Measurements from ENCODE around the gene MATCAP1. TPM values are rescaled to one million over a fixed set of nuclear protein-coding genes. Genes with fewer than 3 reads are reported as not detected.
A peak's percentile ranks its signal among the peaks of the same experiment; 100 is the strongest.

The MATCAP1 gene
- total RNA-seq, 2 experiments from 2014 or later = 38.6 to 56.0 TPM

DNA sequence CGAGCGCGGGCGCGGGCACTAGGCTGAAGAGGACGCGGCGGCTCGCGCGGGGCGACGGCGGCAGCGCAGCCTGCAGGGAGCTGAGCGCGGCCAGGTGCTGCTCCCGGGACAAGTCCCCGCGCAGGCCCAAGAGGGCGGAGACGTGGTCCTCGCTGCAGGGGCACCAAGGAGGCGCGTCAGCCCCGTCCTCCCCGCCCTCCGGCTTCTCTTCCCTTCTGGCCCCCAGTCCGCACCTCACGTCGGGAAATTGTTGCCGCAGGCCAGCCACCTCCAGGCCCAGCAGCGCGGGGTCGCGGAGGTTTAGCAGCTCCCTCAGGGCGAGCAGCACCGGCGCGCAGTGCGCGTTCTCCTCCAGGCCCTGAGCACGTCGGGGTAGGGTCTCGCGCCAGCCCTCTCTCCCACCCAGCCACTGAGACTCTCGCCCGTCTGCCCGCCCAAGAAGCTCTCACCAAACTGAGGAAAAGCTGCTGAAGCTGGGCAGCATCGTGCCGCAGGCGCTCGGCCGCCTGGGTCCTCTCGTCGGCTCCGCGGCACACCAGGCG is 761 bp upstream of the MATCAP1 start:
- Mint-ChIP-seq H3K36me3 (no peaks in the 10 kb centered on the region), H3K27ac (no peak overlapping the region), H3K4me1 (peaks cover 15% of the 10 kb centered on the region), H3K27me3 (peaks cover 18% of the 10 kb centered on the region), H3K9me3 (ENCODE audit: low read depth) (no peaks in the 10 kb centered on the region), H3K4me3 (peak overlapping the region; percentile 31)
- ATAC-seq (peak; percentile 2), DNase-seq (no peak)
- CTCF ChIA-PET = interaction anchor here (0.6 to 5.0 kb wide), 31 partner anchors 8 to 288 kb away, joined by 3 to 72 read pairs (median 5); partner anchors contain the start of genes B3GNT9, CES3, ELMO3 and FBXL8

DNA sequence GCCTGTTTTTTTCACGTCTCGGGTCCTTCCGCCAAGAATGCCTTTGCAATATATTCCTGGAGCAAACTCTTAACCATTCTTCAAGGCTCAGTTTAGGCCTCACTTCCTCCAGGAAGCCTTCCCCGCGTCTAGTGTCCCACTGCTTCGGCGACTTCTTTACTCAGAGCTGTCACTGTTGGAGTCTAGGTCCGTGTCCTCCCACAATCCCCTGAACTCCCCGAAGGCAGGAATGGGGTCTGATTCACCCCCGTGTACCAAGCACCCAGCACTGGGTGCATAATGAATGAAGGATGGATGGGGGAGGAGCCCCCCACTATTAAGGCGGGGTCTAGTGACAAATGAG is 508 bp downstream of the MATCAP1 start:
- CTCF ChIA-PET = interaction anchor here (0.6 to 5.0 kb wide), 11 partner anchors 9 to 231 kb away, joined by 3 to 72 read pairs (median 5); partner anchors contain the start of genes CES3, FBXL8, HSF4 and NOL3
- Mint-ChIP-seq H3K4me1 (peaks cover 21% of the 10 kb centered on the region), H3K9me3 (ENCODE audit: low read depth) (no peaks in the 10 kb centered on the region), H3K4me3 (no peak overlapping the region), H3K27me3 (peaks cover 18% of the 10 kb centered on the region), H3K27ac (no peak overlapping the region), H3K36me3 (no peaks in the 10 kb centered on the region)
- ATAC-seq (no peak), DNase-seq (no peak)

DNA sequence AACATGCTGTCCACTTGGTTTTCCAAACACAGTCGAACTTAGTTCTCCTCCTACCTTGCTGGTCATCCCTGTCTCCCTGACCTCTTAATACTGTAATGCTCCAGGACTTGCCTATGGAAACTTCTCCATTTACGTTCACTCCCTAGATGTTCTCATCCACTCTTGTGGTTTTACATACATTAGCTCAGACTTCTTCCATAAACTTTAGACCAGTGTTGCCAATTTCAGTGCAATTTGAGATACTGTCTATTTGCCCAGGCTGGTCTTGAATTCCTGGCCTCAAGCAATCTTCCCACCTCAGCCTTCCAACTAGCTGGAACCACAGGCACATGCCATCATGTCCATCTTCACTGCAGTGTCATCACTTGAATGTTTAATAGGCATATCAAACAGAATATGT is 1.5 kb downstream of the MATCAP1 start:
- ATAC-seq = no peak
- DNase-seq = no peak
- no peak overlapping the region for H3K27ac Mint-ChIP-seq
- H3K4me3 Mint-ChIP-seq = no peak overlapping the region
- CTCF ChIA-PET = interaction anchor here (1.3 to 5.0 kb wide), 10 partner anchors 9 to 228 kb away, joined by 3 to 72 read pairs (median 5); partner anchors contain the start of genes FBXL8, HSF4, NOL3 and TRADD
- H3K36me3 Mint-ChIP-seq = no peaks in the 10 kb centered on the region
- no peaks in the 10 kb centered on the region for H3K9me3 Mint-ChIP-seq (ENCODE audit: low read depth)
- peaks cover 24% of the 10 kb centered on the region for H3K27me3 Mint-ChIP-seq
- H3K4me1 Mint-ChIP-seq = peaks cover 28% of the 10 kb centered on the region

DNA sequence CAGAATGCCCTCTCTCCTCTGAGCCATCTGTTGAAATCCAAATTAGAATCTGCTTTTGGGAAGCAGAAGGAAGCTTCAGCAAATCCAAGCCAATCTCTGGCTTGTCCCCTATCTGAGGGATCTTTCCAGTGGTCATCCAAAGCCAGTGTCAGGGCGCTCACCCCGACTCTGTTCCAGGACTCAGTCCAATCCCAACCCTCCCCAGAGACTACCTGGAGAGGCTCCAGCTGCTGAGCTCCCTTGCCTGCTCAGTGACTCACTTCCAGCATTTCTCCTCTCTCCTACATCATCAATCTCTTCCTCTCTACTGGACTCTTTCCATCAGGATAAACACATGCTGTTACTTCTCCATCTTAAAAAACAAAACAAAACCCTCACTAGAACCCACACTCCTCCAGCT is 2.4 kb downstream of the MATCAP1 start:
- no peak for DNase-seq
- Mint-ChIP-seq H3K27me3 (peaks cover 25% of the 10 kb centered on the region), H3K4me1 (peaks cover 28% of the 10 kb centered on the region), H3K9me3 (ENCODE audit: low read depth) (no peaks in the 10 kb centered on the region), H3K27ac (no peak overlapping the region), H3K36me3 (no peaks in the 10 kb centered on the region), H3K4me3 (no peak overlapping the region)
- ATAC-seq = no peak
- CTCF ChIA-PET = interaction anchor here (1.3 to 5.0 kb wide), 5 partner anchors 21 to 174 kb away, joined by 3 to 72 read pairs (median 4); partner anchors contain the start of genes FBXL8, HSF4 and TRADD

DNA sequence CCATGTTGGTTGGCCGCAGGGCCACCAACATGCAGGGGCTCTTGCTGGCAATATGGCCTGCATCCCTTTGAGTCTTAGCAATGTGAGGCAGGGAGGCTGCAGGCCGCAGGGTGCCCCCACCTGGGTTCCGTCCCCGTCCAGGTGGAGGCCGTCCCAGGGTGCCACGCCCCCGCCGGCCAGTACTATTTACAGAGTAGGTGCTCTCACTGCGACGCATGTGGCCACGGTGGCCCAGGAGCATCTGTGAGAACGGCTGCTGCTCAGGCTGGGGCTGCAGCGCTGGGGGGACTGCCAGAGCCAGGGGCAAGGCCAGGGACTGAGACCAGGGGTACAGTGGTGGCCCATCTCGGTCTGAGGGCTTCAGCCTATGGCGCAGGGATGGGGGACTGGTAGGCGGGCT is 3.6 kb downstream of the MATCAP1 start:
- H3K4me1 Mint-ChIP-seq = peaks cover 21% of the 10 kb centered on the region
- no peak overlapping the region for H3K4me3 Mint-ChIP-seq
- DNase-seq (no peak), ATAC-seq (no peak)
- no peak overlapping the region for H3K27ac Mint-ChIP-seq
- CTCF ChIA-PET = interaction anchor here (0.9 to 1.6 kb wide), 3 partner anchors 10 to 25 kb away, joined by 4 to 9 read pairs (median 5); partner anchors contain the start of gene NOL3
- H3K9me3 Mint-ChIP-seq (ENCODE audit: low read depth) = no peaks in the 10 kb centered on the region
- H3K27me3 Mint-ChIP-seq = peaks cover 17% of the 10 kb centered on the region
- no peaks in the 10 kb centered on the region for H3K36me3 Mint-ChIP-seq

DNA sequence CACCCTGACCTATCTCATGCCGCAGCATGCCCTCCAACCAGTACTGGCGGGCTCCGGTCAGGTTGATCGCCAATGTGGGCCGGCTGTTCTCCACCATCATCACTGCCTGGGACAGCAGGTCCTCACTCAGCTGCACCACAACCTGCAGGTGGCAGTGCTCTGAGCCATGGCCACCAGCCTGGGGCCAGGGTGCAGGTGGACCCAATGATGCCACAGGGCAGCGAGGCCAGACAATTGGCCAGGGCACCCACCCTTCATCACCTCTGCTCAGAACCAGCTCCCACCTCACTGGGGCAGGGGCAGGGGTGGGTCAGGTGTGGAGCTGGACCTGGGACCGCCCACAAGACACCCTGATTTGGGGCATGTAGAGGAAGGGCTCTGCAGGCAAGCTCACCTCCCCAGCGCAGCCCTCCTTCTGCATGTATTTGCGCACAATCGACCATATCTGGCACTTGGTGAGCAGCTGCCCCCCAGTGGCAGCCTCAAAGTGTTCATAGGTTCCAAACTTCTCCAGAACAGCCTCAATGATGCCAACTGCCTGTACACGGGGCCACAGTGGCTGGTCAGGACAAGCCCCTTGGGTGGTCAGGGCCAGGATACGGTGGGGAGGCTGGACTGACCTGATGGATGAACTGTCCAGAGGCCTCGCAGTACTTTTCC is 4.2 kb downstream of the MATCAP1 start:
- CTCF ChIA-PET = interaction anchor here (0.7 to 2.6 kb wide), 8 partner anchors 8 to 202 kb away, joined by 3 to 9 read pairs (median 4); partner anchors contain the start of genes NOL3 and PHAF1
- Mint-ChIP-seq H3K27me3 (peaks cover 14% of the 10 kb centered on the region), H3K4me1 (peaks cover 17% of the 10 kb centered on the region), H3K36me3 (no peaks in the 10 kb centered on the region), H3K27ac (no peak overlapping the region), H3K9me3 (ENCODE audit: low read depth) (no peaks in the 10 kb centered on the region), H3K4me3 (no peak overlapping the region)
- no peak for ATAC-seq
- no peak for DNase-seq

DNA sequence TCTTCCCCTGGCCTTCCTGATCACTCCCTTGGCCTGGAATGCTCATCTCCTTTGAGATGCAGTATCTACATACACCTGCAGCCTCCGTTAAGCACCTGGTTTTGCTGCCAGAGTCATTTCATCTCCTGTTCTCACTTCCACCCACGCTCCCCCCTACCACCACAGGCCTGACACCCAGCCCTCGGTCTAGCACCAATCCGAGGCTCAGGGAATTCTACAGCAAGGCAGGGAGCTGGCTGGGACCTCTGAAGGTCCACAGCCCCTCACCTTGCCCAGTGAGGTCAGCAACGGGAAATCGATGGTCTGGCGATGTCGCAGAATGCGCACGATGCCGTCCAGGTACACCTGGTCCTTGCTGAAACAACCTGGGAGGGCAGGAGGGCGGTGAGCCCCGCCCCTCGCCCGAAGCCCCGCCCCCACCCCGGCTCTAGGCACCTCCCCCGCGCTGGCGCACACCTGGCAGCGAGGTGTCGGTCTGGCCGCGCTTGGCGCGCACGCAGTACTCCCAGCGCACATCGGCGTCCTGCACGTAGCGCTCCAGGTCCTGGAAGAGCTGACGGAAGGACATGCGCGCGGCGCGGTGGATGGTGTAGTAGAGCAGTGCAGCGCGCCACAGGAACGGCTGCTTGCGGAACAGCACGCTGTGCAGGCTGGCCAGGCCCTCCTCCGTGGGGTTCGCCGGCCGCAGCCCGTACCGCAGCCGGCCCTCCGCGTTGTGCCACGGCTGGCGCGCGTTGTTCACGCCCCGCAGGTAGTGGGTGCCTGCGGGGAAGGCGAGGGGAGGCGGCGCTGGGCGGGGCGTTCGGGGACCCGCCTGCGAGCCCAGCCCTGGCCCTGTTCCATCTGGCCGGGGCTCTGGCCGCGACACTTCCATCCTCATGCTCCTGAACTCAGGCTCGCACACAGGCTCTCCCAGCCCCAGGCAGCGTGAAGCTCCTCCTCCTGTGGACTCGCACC is 5.7 kb downstream of the MATCAP1 start:
- DNase-seq = peak; percentile 69
- H3K4me3 Mint-ChIP-seq = peak overlapping the region; percentile 64
- ATAC-seq = peak; percentile 48
- CTCF ChIA-PET = interaction anchor here (0.9 to 5.7 kb wide), 9 partner anchors 8 to 231 kb away, joined by 3 to 88 read pairs (median 5); partner anchors contain the start of genes B3GNT9, FBXL8, HSF4 and NOL3
- peaks cover 28% of the 10 kb centered on the region for H3K4me1 Mint-ChIP-seq
- H3K27me3 Mint-ChIP-seq = peaks cover 20% of the 10 kb centered on the region
- no peaks in the 10 kb centered on the region for H3K36me3 Mint-ChIP-seq
- H3K27ac Mint-ChIP-seq = no peak overlapping the region
- no peaks in the 10 kb centered on the region for H3K9me3 Mint-ChIP-seq (ENCODE audit: low read depth)

DNA sequence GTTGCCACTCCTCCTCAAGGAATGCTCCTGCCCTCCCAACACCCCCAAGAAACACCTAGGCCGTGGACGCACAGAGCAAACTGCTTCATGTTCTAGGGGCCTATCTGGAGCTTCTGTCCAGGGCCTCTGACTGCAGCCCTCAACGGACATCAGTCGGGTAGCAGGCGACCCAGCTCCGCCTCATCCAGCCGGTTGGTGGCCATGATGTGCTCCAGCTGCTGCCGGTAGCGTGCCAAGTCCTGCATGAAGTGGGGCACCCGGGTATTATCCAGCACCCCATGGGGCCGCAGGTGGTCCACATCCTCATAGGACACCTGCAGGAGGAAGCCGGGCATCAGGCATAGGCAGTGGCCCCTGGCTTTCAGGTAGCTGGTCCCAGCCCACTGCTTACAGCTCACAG is 7.1 kb downstream of the MATCAP1 start:
- H3K27ac Mint-ChIP-seq = no peak overlapping the region
- DNase-seq (no peak), ATAC-seq (no peak)
- H3K36me3 Mint-ChIP-seq = peaks cover 1% of the 10 kb centered on the region
- H3K4me1 Mint-ChIP-seq = peaks cover 33% of the 10 kb centered on the region
- CTCF ChIA-PET = interaction anchor here (1.4 to 5.7 kb wide), 4 partner anchors 9 to 25 kb away, joined by 5 to 88 read pairs (median 26); partner anchors contain the start of genes B3GNT9, FBXL8, HSF4 and TRADD
- H3K27me3 Mint-ChIP-seq = peaks cover 28% of the 10 kb centered on the region
- H3K4me3 Mint-ChIP-seq = no peak overlapping the region
- H3K9me3 Mint-ChIP-seq (ENCODE audit: low read depth) = no peaks in the 10 kb centered on the region

DNA sequence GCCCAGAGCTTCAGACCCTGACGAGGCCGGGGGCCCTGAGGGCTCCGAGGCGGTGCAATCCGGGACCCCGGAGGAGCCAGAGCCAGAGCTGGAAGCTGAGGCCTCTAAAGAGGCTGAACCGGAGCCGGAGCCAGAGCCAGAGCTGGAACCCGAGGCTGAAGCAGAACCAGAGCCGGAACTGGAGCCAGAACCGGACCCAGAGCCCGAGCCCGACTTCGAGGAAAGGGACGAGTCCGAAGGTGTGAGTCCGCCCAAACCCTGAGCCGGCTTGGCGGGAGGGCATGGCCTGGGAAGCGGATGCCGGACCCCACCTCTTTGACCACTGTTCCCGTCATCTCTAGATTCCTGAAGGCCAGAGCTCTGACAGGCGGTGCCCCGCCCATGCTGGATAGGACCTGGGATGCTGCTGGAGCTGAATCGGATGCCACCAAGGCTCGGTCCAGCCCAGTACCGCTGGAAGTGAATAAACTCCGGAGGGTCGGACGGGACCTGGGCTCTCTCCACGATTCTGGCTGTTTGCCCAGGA is 9.0 kb downstream of the MATCAP1 start:
- H3K27ac Mint-ChIP-seq = no peak overlapping the region
- H3K4me3 Mint-ChIP-seq = no peak overlapping the region
- DNase-seq (no peak), ATAC-seq (no peak)
- peaks cover 44% of the 10 kb centered on the region for H3K4me1 Mint-ChIP-seq
- peaks cover 1% of the 10 kb centered on the region for H3K36me3 Mint-ChIP-seq
- H3K27me3 Mint-ChIP-seq = peaks cover 42% of the 10 kb centered on the region
- no peaks in the 10 kb centered on the region for H3K9me3 Mint-ChIP-seq (ENCODE audit: low read depth)
- CTCF ChIA-PET = interaction anchor here (0.6 to 5.7 kb wide), 13 partner anchors 10 to 230 kb away, joined by 3 to 88 read pairs (median 4); partner anchors contain the start of genes CBFB, FBXL8, FHOD1 and HSF4

DNA sequence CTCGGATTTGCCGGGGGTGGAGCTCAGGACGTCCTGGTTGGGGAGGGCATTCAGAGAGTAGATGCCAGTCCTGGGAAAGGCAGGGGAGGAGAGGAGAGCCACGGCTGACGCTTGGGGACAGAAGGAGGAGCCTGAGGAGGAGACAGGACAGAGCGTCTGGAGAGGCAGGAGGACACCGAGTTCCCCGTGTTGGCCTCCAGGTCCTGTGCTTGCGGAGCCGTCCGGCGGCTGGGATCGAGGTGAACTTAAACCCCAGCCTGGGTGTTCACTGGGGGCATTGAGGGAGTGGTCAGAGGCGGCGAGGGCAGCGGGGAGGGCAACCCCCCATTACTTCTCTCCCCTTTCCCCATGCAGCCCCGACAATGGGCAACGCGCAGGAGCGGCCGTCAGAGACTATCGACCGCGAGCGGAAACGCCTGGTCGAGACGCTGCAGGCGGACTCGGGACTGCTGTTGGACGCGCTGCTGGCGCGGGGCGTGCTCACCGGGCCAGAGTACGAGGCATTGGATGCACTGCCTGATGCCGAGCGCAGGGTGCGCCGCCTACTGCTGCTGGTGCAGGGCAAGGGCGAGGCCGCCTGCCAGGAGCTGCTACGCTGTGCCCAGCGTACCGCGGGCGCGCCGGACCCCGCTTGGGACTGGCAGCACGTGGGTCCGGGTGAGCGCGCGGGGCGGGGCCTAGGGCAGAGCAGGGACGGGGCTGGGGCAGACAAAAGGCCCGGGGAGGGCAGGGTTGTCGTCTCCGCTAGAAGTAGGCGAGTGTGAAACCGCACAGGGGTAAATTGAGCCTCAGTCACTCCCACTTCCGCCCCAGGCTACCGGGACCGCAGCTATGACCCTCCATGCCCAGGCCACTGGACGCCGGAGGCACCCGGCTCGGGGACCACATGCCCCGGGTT is 9.7 kb downstream of the MATCAP1 start:
- peak; percentile 79 for ATAC-seq

DNA sequence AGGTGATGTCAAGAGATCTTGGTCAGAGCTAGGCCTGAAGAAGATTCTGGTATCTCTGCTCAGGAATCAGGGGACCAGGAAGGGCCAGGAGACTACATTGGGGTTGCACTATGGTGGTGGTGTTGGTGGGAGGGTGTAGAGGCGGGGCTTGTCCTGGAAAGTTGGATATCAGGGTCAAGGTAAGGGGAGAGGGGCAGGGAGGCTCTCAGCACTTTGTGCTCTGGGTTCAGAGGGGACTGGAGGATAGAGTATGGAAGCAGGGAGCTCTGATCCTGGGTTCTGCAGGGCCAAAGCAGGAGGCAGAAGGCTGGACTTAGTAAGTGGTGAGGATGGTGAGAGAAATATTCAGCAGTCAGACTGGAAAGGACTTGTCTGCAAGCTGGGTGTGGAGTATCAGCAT is 10.4 kb downstream of the MATCAP1 start:
- peak overlapping the region; percentile 76 for H3K4me3 Mint-ChIP-seq
- H3K4me1 Mint-ChIP-seq = peaks cover 41% of the 10 kb centered on the region
- DNase-seq (no peak), ATAC-seq (no peak)
- H3K27me3 Mint-ChIP-seq = peaks cover 55% of the 10 kb centered on the region
- H3K27ac Mint-ChIP-seq = peak overlapping the region; percentile 69
- CTCF ChIA-PET = interaction anchor here (1.0 to 5.7 kb wide), 5 partner anchors 11 to 308 kb away, joined by 3 to 88 read pairs (median 6); partner anchors contain the start of genes ATP6V0D1, EXOC3L1, FBXL8 and HSF4
- H3K36me3 Mint-ChIP-seq = peaks cover 1% of the 10 kb centered on the region
- H3K9me3 Mint-ChIP-seq (ENCODE audit: low read depth) = no peaks in the 10 kb centered on the region

More for the DNA sequence above, 9.7 kb downstream of the MATCAP1 start:
- peak; percentile 81 for DNase-seq
- H3K27me3 Mint-ChIP-seq = peaks cover 48% of the 10 kb centered on the region
- H3K36me3 Mint-ChIP-seq = peaks cover 1% of the 10 kb centered on the region
- H3K27ac Mint-ChIP-seq = peak overlapping the region; percentile 69
- CTCF ChIA-PET = interaction anchor here (0.6 to 5.7 kb wide), 11 partner anchors 10 to 307 kb away, joined by 3 to 88 read pairs (median 4); partner anchors contain the start of genes ATP6V0D1, CBFB, EXOC3L1 and FBXL8
- peaks cover 47% of the 10 kb centered on the region for H3K4me1 Mint-ChIP-seq
- no peaks in the 10 kb centered on the region for H3K9me3 Mint-ChIP-seq (ENCODE audit: low read depth)
- H3K4me3 Mint-ChIP-seq = peak overlapping the region; percentile 76
